ENCODE results near the gene AGAP1.

DNA sequence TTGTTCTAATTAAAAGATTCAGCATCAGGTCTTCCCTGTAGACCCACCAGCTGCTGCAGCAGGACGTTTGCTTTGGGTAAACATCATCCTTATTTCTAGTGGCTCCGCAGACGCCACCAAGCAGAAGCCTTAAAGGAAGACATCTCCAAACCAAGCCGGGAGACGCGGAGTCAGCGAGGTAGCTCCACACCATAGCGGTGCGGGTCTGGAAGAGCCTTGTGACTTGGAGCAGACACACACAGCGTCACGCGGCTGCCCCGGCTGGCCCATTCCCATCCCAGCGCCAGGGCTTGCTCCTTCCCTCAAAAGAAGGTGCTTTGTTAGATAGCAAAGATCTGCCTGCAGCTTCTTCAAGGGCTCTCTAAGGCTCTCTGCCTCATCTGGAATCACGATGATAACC lies 437.8 kb downstream of the AGAP1 start:
- TF ChIP-seq, protein P1, sequence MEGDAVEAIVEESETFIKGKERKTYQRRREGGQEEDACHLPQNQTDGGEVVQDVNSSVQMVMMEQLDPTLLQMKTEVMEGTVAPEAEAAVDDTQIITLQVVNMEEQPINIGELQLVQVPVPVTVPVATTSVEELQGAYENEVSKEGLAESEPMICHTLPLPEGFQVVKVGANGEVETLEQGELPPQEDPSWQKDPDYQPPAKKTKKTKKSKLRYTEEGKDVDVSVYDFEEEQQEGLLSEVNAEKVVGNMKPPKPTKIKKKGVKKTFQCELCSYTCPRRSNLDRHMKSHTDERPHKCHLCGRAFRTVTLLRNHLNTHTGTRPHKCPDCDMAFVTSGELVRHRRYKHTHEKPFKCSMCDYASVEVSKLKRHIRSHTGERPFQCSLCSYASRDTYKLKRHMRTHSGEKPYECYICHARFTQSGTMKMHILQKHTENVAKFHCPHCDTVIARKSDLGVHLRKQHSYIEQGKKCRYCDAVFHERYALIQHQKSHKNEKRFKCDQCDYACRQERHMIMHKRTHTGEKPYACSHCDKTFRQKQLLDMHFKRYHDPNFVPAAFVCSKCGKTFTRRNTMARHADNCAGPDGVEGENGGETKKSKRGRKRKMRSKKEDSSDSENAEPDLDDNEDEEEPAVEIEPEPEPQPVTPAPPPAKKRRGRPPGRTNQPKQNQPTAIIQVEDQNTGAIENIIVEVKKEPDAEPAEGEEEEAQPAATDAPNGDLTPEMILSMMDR (IDR thresholded peaks at IDR 0.05) = no peak
- no peak for TF ChIP-seq POLR2A (IDR thresholded peaks at IDR 0.05)

Measured in heart left ventricle (tissue), 13 donors.